Prostate gland (tissue), 2 donors: ENCODE measurements around the gene GLMN. TPM values are rescaled to one million over a fixed set of nuclear protein-coding genes. Genes with fewer than 3 reads are reported as not detected.

Source experiments
- DNase-seq: peaks from one replicate; pipeline ENCODE4 v3.0.0-alpha.2; 2019; ENCODE audit warnings: low spot score
- H3K27ac ChIP-seq, 2 donors: fragments of 200-600 bp; sonication (generic); 2 replicates each; pipeline ENCODE4 v1.5.1; 2017 to 2019
- H3K27me3 ChIP-seq: fragments of 200-600 bp; sonication (generic); replicated peaks from 2 replicates; pipeline ENCODE4 v1.5.1; 2019; ENCODE audit not compliant: insufficient read depth
- H3K36me3 ChIP-seq, 2 donors: fragments of 200-600 bp; sonication (generic); 1 replicate in 1 of 2; 2 replicates in 1 of 2; pipeline versions ENCODE4 v1.5.1 to v1.8.1; 2017 to 2019
- H3K4me1 ChIP-seq: fragments of 200-600 bp; sonication (generic); replicated peaks from 2 replicates; pipeline ENCODE4 v1.5.1; 2019
- H3K4me3 ChIP-seq, 2 donors: fragments of 200-600 bp; sonication (generic); 2 replicates each; pipeline ENCODE4 v1.5.1; 2017 to 2019
- H3K9me3 ChIP-seq: fragments of 200-600 bp; sonication (generic); 2 replicates; pipeline ENCODE4 v1.5.1; 2017
- POLR2A ChIP-seq: fragments of 450-650 bp; IDR thresholded peaks from one replicate; pipeline ENCODE4 v1.6.1; 2016; ENCODE audit warnings: antibody characterized with exemption, mild to moderate bottlenecking
- POLR2AphosphoS5 ChIP-seq: sonication (generic); formaldehyde crosslinking; IDR thresholded peaks from one replicate; pipeline ENCODE4 v1.6.1; 2017; ENCODE audit warnings: antibody characterized with exemption
- WGBS: methylation state at CpG from one replicate; pipeline ENCODE4 v1.1.5; 2018; 5-methylcytosine and 5-hydroxymethylcytosine counted together
- intact Hi-C: fragments of 100-400 bp; cut with DNase I; formaldehyde crosslinking; loops from one replicate; pipeline ENCODE4 v1.14.2; 2022
- total RNA-seq, 2 donors: library from RNA; depleted of rRNA; stranded (reverse); fragments of >200 nt; gene quantifications; one replicate each; pipeline ENCODE4 v1.1.0, GENCODE V29; 2016
- TF ChIP-seq, protein P1 (sequence below), 4 experiments: fragments of 200-600 bp in 2 of 4; fragments of 450-650 bp in 2 of 4; sonication (generic) in 2 of 4; IDR thresholded peaks; 1 replicate in 3 of 4; 2 replicates in 1 of 4; pipeline ENCODE4 v1.5.1; 2016 to 2019; ENCODE audit warnings: antibody characterized with exemption in 4 of 4, mild to moderate bottlenecking in 2 of 4, moderate library complexity in 2 of 4

Gene GLMN
- total RNA-seq, 2 donors from 2014 or later = 4.7 to 9.5 TPM

DNA sequence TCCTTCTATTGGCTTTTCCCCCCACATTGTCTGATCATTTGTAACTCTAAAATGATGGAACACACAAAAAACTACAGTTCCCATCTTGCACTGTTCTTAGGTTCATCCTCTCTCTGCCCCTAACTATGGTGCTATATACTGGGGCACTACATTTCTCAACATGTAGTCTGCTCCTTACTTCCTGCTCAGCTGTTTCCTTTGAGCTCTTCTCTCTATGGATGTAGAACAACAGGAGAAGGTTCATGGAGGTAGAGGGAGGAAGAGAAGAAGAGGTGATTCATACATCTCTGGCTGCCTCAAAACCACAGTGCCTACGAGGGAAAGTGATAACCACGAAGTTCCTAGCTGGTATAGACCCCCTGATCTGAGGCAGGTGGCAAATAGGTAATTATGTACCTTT, 88.1 kb downstream of the GLMN start:
- intact Hi-C loops = no loop called here
- WGBS = 75% methylated on average over 2 of the region's 2 CpGs
- no peak for TF ChIP-seq POLR2AphosphoS5
- TF ChIP-seq POLR2A = no peak
- TF ChIP-seq, protein P1, sequence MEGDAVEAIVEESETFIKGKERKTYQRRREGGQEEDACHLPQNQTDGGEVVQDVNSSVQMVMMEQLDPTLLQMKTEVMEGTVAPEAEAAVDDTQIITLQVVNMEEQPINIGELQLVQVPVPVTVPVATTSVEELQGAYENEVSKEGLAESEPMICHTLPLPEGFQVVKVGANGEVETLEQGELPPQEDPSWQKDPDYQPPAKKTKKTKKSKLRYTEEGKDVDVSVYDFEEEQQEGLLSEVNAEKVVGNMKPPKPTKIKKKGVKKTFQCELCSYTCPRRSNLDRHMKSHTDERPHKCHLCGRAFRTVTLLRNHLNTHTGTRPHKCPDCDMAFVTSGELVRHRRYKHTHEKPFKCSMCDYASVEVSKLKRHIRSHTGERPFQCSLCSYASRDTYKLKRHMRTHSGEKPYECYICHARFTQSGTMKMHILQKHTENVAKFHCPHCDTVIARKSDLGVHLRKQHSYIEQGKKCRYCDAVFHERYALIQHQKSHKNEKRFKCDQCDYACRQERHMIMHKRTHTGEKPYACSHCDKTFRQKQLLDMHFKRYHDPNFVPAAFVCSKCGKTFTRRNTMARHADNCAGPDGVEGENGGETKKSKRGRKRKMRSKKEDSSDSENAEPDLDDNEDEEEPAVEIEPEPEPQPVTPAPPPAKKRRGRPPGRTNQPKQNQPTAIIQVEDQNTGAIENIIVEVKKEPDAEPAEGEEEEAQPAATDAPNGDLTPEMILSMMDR (IDR thresholded peaks at IDR 0.05) = no peak

DNA sequence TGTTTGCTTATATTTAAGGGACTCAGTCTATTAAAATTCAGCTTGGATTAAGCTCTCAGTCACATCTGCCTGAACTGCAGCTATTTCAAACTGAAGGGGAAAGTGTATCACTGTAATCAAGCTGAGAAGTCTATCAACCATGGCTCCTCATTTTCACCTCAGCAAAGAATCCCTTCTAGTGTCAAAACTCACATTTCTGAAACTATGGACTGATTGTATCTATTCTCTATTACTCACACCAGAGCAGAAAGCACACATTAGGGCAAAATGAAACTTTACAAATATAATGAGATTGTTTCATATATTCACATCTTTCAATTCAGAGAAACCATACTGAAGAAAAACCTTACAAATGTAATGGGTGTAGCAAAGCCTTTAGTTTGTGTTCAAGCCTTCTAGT, 95.7 kb downstream of the GLMN start:
- Histone ChIP-seq H3K4me3 (no peak overlapping the region), H3K36me3 (no peaks in the 10 kb centered on the region), H3K4me1 (no peaks in the 10 kb centered on the region), H3K27ac (no peak overlapping the region), H3K27me3 (no peaks in the 10 kb centered on the region), H3K9me3 (no peaks in the 10 kb centered on the region)
- TF ChIP-seq POLR2A (no peak), POLR2AphosphoS5 (no peak)
- TF ChIP-seq, protein P1 (IDR thresholded peaks at IDR 0.05) = no peak
- no peak for DNase-seq
- intact Hi-C loops = no loop called here

More for the DNA sequence above, 88.1 kb downstream of the GLMN start:
- no peaks in the 10 kb centered on the region for H3K36me3 ChIP-seq
- no peaks in the 10 kb centered on the region for H3K9me3 ChIP-seq
- H3K27ac ChIP-seq = no peak overlapping the region
- H3K4me1 ChIP-seq = no peaks in the 10 kb centered on the region
- no peaks in the 10 kb centered on the region for H3K27me3 ChIP-seq
- DNase-seq = no peak
- no peak overlapping the region for H3K4me3 ChIP-seq

DNA sequence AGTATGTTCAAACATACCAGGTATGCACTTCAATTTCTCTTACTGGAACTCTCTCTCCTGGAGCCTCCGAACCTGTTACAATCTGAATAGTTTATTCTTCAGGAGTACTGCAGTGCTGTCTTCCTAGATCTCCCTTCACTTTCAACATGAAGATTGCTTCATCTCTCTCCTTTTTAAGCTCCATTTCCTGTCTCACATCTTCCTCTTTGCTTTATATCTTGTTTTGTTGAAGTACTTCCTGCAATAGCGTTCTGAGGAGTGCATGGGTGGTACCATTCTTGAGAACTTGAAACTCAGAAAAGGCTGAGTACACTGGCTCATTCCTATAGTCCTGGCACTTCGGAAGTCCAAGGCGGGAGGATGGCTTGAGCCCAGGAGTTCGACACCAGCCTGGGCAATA, 96.8 kb downstream of the GLMN start:
- TF ChIP-seq POLR2A (no peak), POLR2AphosphoS5 (no peak)
- TF ChIP-seq, protein P1 (IDR thresholded peaks at IDR 0.05) = no peak
- Histone ChIP-seq H3K4me3 (no peak overlapping the region), H3K9me3 (no peaks in the 10 kb centered on the region), H3K27me3 (no peaks in the 10 kb centered on the region), H3K27ac (no peak overlapping the region), H3K36me3 (no peaks in the 10 kb centered on the region), H3K4me1 (no peaks in the 10 kb centered on the region)
- WGBS = 82% methylated on average over 5 of the region's 5 CpGs
- DNase-seq = no peak
- intact Hi-C loops = no loop called here

Other genes with a start within 250 kb of the GLMN start
- not detected for gene SETSIP, start 223.6 kb downstream of the GLMN start, total RNA-seq
- 10 to 100 TPM in 1 of 2 donors, 1 to 10 TPM in 1; 6.3 to 15.7 TPM for gene BTBD8, start 218.6 kb downstream of the GLMN start, total RNA-seq
- not detected for gene C1orf146, start 81.1 kb downstream of the GLMN start, total RNA-seq
- 10 to 100 TPM in 1 of 2 donors, 1 to 10 TPM in 1; 6.5 to 11.0 TPM for gene RPAP2, start 72 bp upstream of the GLMN start, total RNA-seq
- 1 to 10 TPM in 1 of 2 donors, under 1 TPM in 1; 0.32 to 2.1 TPM for gene GFI1, start 187.9 kb upstream of the GLMN start, total RNA-seq